NCI-H2196 treated with DMSO at 0.1 percent for 48 hours (cell line): ENCODE measurements around the gene SLC22A23.

Experiments used
- DNase-seq: peaks from one replicate; lab custom pipeline; 2025; ENCODE audit not compliant: unreplicated experiment; lab: John Stamatoyannopoulos, UW

Gene SLC22A23

GRCh38 chr6:3406362-3406821 lies 50.5 kb downstream of the SLC22A23 start:
- DNase-seq, result no peak

- no peak for DNase-seq
Observed at GRCh38 chr6:3405679-3406078, 51.2 kb downstream of the SLC22A23 start.

- DNase-seq, result no peak
Observed at GRCh38 chr6:3405182-3405518, 51.7 kb downstream of the SLC22A23 start.

GRCh38 chr6:3403238-3404173 lies 53.3 kb downstream of the SLC22A23 start:
- peak; percentile 16 for DNase-seq

- no peak for DNase-seq
Observed at GRCh38 chr6:3402310-3403237, 54.3 kb downstream of the SLC22A23 start.

- DNase-seq, result no peak
Observed at GRCh38 chr6:3400162-3400561, 56.7 kb downstream of the SLC22A23 start.

GRCh38 chr6:3398755-3399696 lies 57.8 kb downstream of the SLC22A23 start:
- no peak for DNase-seq

GRCh38 chr6:3398165-3398562 lies 58.7 kb downstream of the SLC22A23 start:
- no peak for DNase-seq

GRCh38 chr6:3397229-3398164 lies 59.4 kb downstream of the SLC22A23 start:
- DNase-seq, result no peak

- no peak for DNase-seq
Observed at GRCh38 chr6:3396503-3397180, 60.2 kb downstream of the SLC22A23 start.

- DNase-seq, result no peak
Observed at GRCh38 chr6:3394671-3395070, 62.2 kb downstream of the SLC22A23 start.

- DNase-seq, result peak; percentile 25
Observed at GRCh38 chr6:3393836-3394202, 63.0 kb downstream of the SLC22A23 start.

GRCh38 chr6:3392930-3393835 lies 63.7 kb downstream of the SLC22A23 start:
- no peak for DNase-seq

GRCh38 chr6:3391902-3392458 lies 64.9 kb downstream of the SLC22A23 start:
- DNase-seq, result no peak

GRCh38 chr6:3390698-3391097 lies 66.2 kb downstream of the SLC22A23 start:
- DNase-seq, result no peak

GRCh38 chr6:3389390-3390167 lies 67.3 kb downstream of the SLC22A23 start:
- no peak for DNase-seq

GRCh38 chr6:3388786-3389185 lies 68.1 kb downstream of the SLC22A23 start:
- no peak for DNase-seq
